Common myeloid progenitor, CD34-positive (primary cell): Measurements from ENCODE around the gene STKLD1.

Experiments used
- CTCF ChIA-PET: fragments of 350-600 bp; sonication (Branson Sonifier 250); formaldehyde crosslinking; loops from one replicate; lab custom pipeline; 2021; ENCODE audit warnings: antibody characterized with exemption; lab: Charles Lee
- POLR2A ChIA-PET: fragments of 350-600 bp; sonication (Branson Sonifier 250); formaldehyde crosslinking; loops from one replicate; lab custom pipeline; 2021; ENCODE audit warnings: antibody characterized with exemption; lab: Charles Lee
- DNase-seq, 3 donors: peaks; one replicate each; pipeline versions ENCODE4 v3.0.0 to v3.0.0-alpha.2; 2013
- H3K27ac ChIP-seq, 2 experiments: 1 replicate in 1 of 2; 2 replicates in 1 of 2; pipeline ENCODE4 v1.7.0; 2013; ENCODE audit warnings: inconsistent platforms in 2 of 2, low read length in 2 of 2, mild to moderate bottlenecking in 2 of 2, low read depth in 1 of 2, moderate library complexity in 1 of 2; ENCODE audit not compliant: severe bottlenecking in 2 of 2, insufficient read depth in 1 of 2, poor library complexity in 1 of 2
- H3K27me3 ChIP-seq, 5 experiments: replicated peaks in 2 of 5; 1 replicate in 3 of 5; 2 replicates in 2 of 5; pipeline versions ENCODE4 v1.6.1 to v1.7.0; 2013; ENCODE audit warnings: low read length in 4 of 5, mild to moderate bottlenecking in 2 of 5, moderate library complexity in 2 of 5, inconsistent platforms in 1 of 5; ENCODE audit not compliant: insufficient read depth in 5 of 5, control insufficient read depth in 4 of 5
- H3K36me3 ChIP-seq, 4 experiments: 1 replicate in 2 of 4; 2 replicates in 2 of 4; pipeline versions ENCODE4 v1.6.1 to v1.7.0; 2013; ENCODE audit warnings: low read length in 3 of 4, control low read depth in 1 of 4, mild to moderate bottlenecking in 1 of 4; ENCODE audit not compliant: control insufficient read depth in 4 of 4, insufficient read depth in 4 of 4
- H3K4me1 ChIP-seq, 4 experiments: 1 replicate in 3 of 4; 2 replicates in 1 of 4; pipeline versions ENCODE4 v1.6.1 to v1.7.1; 2013; ENCODE audit warnings: low read length in 3 of 4, mild to moderate bottlenecking in 3 of 4, control low read depth in 1 of 4, inconsistent platforms in 1 of 4, moderate library complexity in 1 of 4; ENCODE audit not compliant: control insufficient read depth in 4 of 4, insufficient read depth in 4 of 4; ENCODE audit errors: control extremely low read depth in 1 of 4
- H3K4me3 ChIP-seq, 7 experiments: 1 replicate in 4 of 7; 2 replicates in 3 of 7; pipeline versions ENCODE4 v1.5.1 to v1.7.0; 2013; ENCODE audit warnings: mild to moderate bottlenecking in 7 of 7, low read length in 6 of 7, moderate library complexity in 6 of 7, inconsistent platforms in 2 of 7, low read depth in 2 of 7, control low read depth in 1 of 7; ENCODE audit not compliant: insufficient read depth in 4 of 7, control insufficient read depth in 1 of 7; ENCODE audit errors: extremely low read depth in 1 of 7
- H3K9me3 ChIP-seq, 5 experiments: 1 replicate in 4 of 5; 2 replicates in 1 of 5; pipeline versions ENCODE4 v1.6.1 to v1.7.1; 2013; ENCODE audit warnings: low read length in 4 of 5, mild to moderate bottlenecking in 2 of 5, inconsistent platforms in 1 of 5, low read depth in 1 of 5, moderate library complexity in 1 of 5; ENCODE audit not compliant: control insufficient read depth in 4 of 5, insufficient read depth in 2 of 5; ENCODE audit errors: control extremely low read depth in 1 of 5
- WGBS: methylation state at CpG from one replicate; pipeline ENCODE4 v1.1.5; 2013; ENCODE audit not compliant: insufficient coverage; 5-methylcytosine and 5-hydroxymethylcytosine counted together

STKLD1 gene

GRCh38 chr9:133415170-133415569 lies 39.0 kb downstream of the STKLD1 start:
- Histone ChIP-seq H3K27ac (peak overlapping the region; percentile 2 to 52), H3K4me1 (peaks cover 14 to 35% (median 27%) of the 10 kb centered on the region in 4 experiments), H3K27me3 (no peaks in the 10 kb centered on the region), H3K9me3 (no peaks in the 10 kb centered on the region), H3K36me3 (peaks cover 6 to 54% (median 38%) of the 10 kb centered on the region in 4 experiments), H3K4me3 (peak overlapping the region in 1 of 7 experiments; percentile 94)
- ChIA-PET CTCF (interaction anchor here (1.2 to 2.7 kb wide), 3 partner anchors 58 to 74 kb away, joined by 3 to 7 read pairs (median 5); partner anchors contain the start of genes SURF1 and SURF2), POLR2A (interaction anchor here (0.9 kb wide), 1 partner anchor 41 kb away, joined by 3 read pairs; no protein-coding TSS in a partner anchor)
- DNase-seq = peak in 2 of 3 donors; percentile 64 to 73
- WGBS = no CpG with 5 or more reads among the region's 1 CpG

- CTCF ChIA-PET = interaction anchor here (1.1 to 2.7 kb wide), 8 partner anchors 10 to 62 kb away, joined by 3 to 9 read pairs (median 4); partner anchors contain the start of genes STKLD1, SURF1 and SURF2
- POLR2A ChIA-PET = interaction anchor here (0.8 kb wide), 1 partner anchor 70 kb away, joined by 3 read pairs; the partner anchor contains the start of genes MED22 and RPL7A
- H3K27ac ChIP-seq = peak within 1 kb of the TSS; percentile 84 to 93
These were observed 41.6 kb downstream of the STKLD1 start, which contains the start of gene REXO4 for GRCh38 chr9:133417541-133418461. REXO4 (minus strand) TSS chr9:133418010; CDS start chr9:133417844, 166 bp downstream.

GRCh38 chr9:133419005-133419404 lies 42.8 kb downstream of the STKLD1 start:
- Histone ChIP-seq H3K27ac (no peak overlapping the region), H3K27me3 (no peaks in the 10 kb centered on the region), H3K4me1 (peaks cover 14 to 35% (median 27%) of the 10 kb centered on the region in 4 experiments), H3K4me3 (peak overlapping the region in 1 of 7 experiments; percentile 94), H3K36me3 (peaks cover 3 to 21% (median 7%) of the 10 kb centered on the region in 4 experiments), H3K9me3 (no peaks in the 10 kb centered on the region)
- ChIA-PET POLR2A (no interaction called here), CTCF (interaction anchor here (1.2 to 1.3 kb wide), 2 partner anchors 9 to 11 kb away, joined by 3 read pairs; no protein-coding TSS in a partner anchor)
- WGBS = 88% methylated on average over 13 of the region's 13 CpGs
- no peak for DNase-seq

More at GRCh38 chr9:133417541-133418461, 41.6 kb downstream of the STKLD1 start, which contains the start of gene REXO4:
- under 1% methylated on average over 65 of the region's 75 CpGs for WGBS
- Histone ChIP-seq H3K36me3 (peaks cover 6 to 31% (median 16%) of the 10 kb centered on the region in 4 experiments), H3K9me3 (no peaks in the 10 kb centered on the region), H3K4me1 (peaks cover 14 to 35% (median 27%) of the 10 kb centered on the region in 4 experiments), H3K27me3 (no peaks in the 10 kb centered on the region), H3K4me3 (peak within 1 kb of the TSS; percentile 83 to 95 (median 87))
- peak; percentile 89 to 92 (median 90) for DNase-seq

- CTCF ChIA-PET = no interaction called here
- Histone ChIP-seq H3K27ac (no peak overlapping the region), H3K27me3 (no peaks in the 10 kb centered on the region), H3K36me3 (peaks cover 0 to 8% (median 0%) of the 10 kb centered on the region in 4 experiments), H3K4me1 (peaks cover 12 to 29% (median 21%) of the 10 kb centered on the region in 4 experiments), H3K4me3 (no peak overlapping the region), H3K9me3 (no peaks in the 10 kb centered on the region)
- 75% methylated on average over 5 of the region's 5 CpGs for WGBS
- POLR2A ChIA-PET = no interaction called here
- DNase-seq = peak; percentile 46 to 73 (median 66)
These were observed 44.2 kb downstream of the STKLD1 start for GRCh38 chr9:133420392-133420827.

- H3K9me3 ChIP-seq = no peaks in the 10 kb centered on the region
- H3K27ac ChIP-seq = no peak within 1 kb of the TSS
- DNase-seq = peak in 1 of 3 donors; percentile 25
- H3K36me3 ChIP-seq = no peaks in the 10 kb centered on the region
- POLR2A ChIA-PET = no interaction called here
- peaks cover 0 to 15% (median 7%) of the 10 kb centered on the region in 4 experiments for H3K4me1 ChIP-seq
- H3K4me3 ChIP-seq = no peak within 1 kb of the TSS
- peaks cover 0 to 4% (median 2%) of the 10 kb centered on the region in 5 experiments for H3K27me3 ChIP-seq
- 80% methylated on average over 19 of the region's 23 CpGs for WGBS
- CTCF ChIA-PET = interaction anchor here (0.9 kb wide), 1 partner anchor 10 kb away, joined by 4 read pairs; no protein-coding TSS in a partner anchor
These were observed 45.7 kb downstream of the STKLD1 start, which contains the start of gene ADAMTS13 for GRCh38 chr9:133421615-133422542. ADAMTS13 (plus strand) TSS chr9:133422367; CDS start chr9:133422444, 77 bp downstream.

GRCh38 chr9:133423216-133423615 lies 47.0 kb downstream of the STKLD1 start:
- Histone ChIP-seq H3K9me3 (no peaks in the 10 kb centered on the region), H3K4me3 (no peak overlapping the region), H3K27me3 (peaks cover 0 to 15% (median 11%) of the 10 kb centered on the region in 5 experiments), H3K27ac (no peak overlapping the region), H3K36me3 (no peaks in the 10 kb centered on the region), H3K4me1 (peaks cover 0 to 10% (median 5%) of the 10 kb centered on the region in 4 experiments)
- WGBS = 100% methylated on average over 2 of the region's 3 CpGs
- DNase-seq = no peak
- ChIA-PET CTCF (interaction anchor here (0.8 kb wide), 1 partner anchor 20 kb away, joined by 3 read pairs; no protein-coding TSS in a partner anchor), POLR2A (no interaction called here)
